Stimulated activated CD8-positive, alpha-beta memory T cell treated with anti-CD3 and anti-CD28 coated beads, Interleukin-12 subunit alpha, Interleukin-12 subunit beta, amount 100 ng/mL, for 4 hours (primary cell): ENCODE results near the gene PIGBOS1.
"Not testable (repeated sequence)": the region's sequence is repeated elsewhere in the genome, so short reads cannot be mapped to it uniquely, and the experiment has no call there.

ENCODE experiments used
- DNase-seq: peaks from one replicate; pipeline ENCODE4 v3.0.0-alpha.2; 2020; ENCODE audit warnings: low read depth

Gene PIGBOS1

GRCh38 chr15:55290528-55291057 is 28.3 kb downstream of the PIGBOS1 start:
- peak; percentile 73 for DNase-seq

GRCh38 chr15:55289746-55290527 is 29.0 kb downstream of the PIGBOS1 start, which contains the start of gene RAB27A:
Gene RAB27A, minus strand, starts transcription at chr15:55289813. Its CDS starts 54,879 bp downstream, at chr15:55234934.
- DNase-seq: peak; percentile 67

GRCh38 chr15:55289011-55289745 is 29.7 kb downstream of the PIGBOS1 start:
- DNase-seq: no peak

DNA sequence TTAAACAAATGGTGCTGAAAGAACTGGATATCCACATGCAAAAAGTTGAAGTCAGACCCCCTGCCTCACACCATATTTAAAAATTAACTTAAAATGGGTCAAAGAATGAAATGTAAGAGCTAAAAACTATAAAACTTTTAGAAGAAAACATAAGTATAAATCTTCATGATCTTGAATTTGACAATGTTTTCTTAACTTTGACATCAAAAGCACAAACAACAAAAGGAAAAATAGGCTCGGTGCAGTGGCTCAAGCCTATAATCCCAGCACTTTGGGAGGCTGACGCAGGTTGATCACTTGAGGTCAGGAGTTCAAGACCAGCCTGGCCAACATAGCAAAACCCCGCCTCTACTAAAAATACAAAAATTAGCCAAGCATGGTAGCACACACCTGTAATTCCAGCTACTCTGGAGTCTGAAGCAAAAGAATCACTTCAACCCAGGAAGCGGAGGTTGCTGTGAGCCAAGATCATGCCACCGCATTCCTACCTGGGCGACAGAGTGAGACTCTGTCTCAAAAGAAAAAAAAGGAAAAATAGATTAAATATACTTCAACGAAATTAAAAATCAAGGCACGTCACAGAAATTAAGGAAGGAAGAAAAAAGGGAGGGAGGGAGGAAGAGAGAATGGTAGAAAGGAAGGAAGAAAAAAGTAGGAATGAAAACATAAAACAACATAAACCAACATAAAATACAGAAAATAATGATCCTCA is 30.8 kb downstream of the PIGBOS1 start:
- DNase-seq: no peak

DNA sequence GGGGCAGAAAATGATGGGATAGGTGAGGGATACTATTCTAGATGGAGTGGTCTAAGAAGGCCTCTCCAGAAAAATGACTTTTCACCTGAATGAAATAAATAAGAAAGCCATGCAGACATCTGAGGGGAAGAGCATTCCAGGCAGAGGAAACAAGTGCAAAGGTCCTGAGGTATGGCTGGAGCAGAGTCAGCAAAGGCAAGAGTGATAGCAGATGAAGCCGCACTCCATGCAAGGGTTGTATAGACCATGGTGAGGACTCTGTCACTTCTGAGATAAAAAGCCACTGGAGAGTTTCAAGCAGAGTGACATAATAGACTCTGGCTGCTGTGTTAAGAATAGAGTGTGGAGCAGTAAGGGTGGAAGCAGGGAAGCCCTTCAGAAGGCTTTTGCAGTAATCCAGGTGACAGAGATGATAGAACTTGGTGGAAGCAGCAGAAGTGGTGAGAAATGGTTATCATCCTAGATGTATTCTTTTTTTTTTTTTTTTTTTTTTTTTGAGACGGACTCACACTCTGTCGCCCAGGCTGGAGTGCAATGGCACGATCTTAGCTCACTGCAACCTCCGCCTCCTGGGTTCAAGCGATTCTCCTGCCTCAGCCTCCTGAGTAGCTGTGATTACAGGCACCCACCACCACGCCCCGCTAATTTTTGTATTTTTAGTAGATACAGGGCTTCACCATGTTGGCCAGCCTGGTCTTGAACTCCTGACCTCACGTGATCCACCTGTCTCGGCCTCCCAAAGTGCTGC is 32.3 kb downstream of the PIGBOS1 start:
- DNase-seq: not testable (repeated sequence)

- DNase-seq: no peak
These were observed 34.5 kb downstream of the PIGBOS1 start for GRCh38 chr15:55284426-55284825.

DNA sequence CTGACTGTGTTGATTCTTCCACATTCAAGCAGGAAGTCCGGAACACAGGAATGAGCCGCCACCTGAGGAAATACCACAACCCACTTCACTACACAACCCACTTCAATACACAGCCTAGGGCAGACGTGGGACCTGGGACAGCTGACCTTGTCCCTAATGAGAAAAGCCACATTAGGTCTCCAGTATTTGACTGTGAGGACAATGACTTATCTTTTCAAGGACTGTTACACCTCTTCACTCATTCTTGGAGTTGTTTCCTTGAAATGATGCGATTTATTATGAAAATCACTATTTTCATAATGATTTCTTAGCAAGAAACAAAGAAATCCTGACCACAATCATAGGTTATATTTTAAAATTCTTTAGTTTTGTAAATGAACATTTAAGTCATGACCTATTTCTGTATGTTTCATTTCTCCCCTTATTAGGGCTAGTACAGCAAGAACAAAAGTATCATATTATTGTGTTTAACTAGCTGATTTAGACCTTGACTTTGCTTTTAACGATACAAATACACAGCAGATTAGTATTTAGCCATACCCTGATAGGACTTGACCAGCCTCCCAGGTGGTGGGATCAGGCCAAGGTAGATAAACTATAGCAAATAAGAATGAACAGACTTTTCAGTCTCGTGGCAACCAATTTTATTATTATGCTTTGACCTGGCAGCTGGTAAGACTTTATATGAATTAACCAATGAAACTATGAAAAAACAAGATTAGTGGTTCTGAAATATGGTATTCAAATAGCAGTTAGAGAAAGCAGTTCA is 35.4 kb downstream of the PIGBOS1 start:
- DNase-seq: no peak

DNA sequence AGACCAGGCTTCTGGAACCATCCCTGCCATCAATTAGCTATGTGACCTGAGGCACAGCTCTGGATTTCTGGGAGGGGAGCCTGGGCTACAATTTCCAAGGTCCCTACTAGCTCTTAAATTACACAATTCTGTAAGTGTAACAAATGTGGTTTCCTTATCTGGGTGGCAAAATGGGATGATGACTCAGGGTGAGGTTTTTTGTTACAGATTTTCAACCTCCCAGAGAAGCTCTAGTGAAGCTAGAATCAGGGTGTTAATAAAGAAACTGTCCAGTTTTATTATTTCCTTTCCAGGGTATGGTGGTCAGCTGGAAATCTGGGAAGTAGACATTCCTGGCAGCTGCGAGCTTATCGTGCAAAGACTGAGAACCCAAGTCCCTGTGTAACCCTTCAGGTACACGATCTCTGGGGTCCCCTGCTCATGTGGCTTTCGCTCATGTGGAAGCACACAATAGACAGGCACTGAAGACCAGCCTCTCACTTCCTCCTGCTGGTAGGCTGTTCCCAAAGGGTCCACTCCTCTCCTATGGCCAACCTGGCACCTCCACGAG is 36.6 kb downstream of the PIGBOS1 start:
- no peak for DNase-seq

- DNase-seq: no peak
These were observed 37.2 kb downstream of the PIGBOS1 start for GRCh38 chr15:55281517-55282228.

DNA sequence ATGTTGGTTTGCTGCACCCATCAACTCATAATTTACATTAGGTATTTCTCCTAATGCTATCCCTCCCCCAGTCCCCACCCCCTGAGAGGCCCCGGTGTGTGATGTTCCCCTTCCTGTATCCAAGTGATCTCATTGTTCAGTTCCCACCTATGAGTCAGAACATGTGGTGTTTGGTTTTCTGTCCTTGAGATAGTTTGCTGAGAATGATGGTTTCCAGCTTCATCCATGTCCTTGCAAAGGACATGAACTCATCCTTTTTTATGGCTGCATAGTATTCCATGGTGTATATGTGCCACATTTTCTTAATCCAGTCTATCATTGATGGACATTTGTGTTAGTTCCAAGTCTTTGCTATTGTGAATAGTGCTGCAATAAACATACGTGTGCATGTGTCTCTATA is 38.3 kb downstream of the PIGBOS1 start:
- DNase-seq: not testable (repeated sequence)

DNA sequence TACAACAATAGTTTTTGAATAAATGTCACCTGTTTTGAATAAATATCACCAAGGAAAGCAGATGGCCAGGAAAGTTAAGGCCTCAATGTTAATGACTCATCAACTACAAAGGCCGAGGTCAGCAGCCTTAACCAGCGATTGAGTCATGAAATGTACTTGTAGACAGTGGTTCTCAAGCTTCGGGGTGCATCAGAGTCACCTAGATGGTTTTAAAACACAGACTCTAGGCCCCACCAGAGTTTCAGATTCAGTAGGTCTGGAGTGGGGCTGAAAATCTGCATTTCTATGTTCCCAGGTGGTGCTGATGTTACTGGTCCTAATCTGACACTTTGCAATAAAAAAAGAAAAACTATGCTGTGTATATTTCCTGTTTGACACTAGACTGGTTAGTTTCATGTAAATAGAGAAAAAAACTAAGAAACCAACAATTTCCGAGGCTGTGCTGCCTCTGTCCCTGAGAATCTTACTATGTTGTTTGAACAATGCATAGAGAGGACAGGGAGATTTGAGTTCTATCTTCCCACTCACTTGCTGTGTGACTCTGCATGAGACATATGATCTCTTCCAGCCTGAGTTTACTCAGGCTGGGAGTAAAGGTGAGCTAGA is 39.1 kb downstream of the PIGBOS1 start:
- DNase-seq: peak; percentile 36

DNA sequence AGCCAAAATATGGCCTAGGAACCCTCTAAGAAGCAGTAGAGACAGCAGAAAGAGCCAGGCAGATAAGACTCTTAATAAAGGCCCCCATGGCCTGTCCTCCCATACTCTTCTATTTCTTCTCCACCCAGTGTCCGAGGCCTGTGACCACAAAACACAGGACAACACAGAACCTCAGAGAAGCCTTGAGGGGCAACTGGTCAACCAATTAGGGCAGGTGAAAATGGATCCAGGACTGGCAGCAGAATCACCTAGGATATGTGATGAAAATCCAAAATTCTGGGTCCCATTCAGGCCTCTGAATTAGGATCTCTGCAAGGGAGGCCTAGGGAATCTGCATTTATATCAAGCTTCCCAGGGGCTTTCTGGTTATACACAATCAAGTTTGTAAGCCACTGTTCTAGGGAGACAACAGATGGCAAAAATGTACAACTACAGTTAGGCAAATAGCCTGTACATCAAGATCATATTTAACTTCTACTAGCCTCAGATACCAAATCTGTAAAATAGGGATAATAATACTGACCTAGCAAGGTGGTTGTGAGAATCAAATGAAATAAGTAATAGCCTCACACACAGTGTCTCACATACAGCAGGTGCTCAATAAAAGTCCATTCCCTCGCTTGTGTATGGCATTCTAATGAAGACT is 39.7 kb downstream of the PIGBOS1 start:
- no peak for DNase-seq

GRCh38 chr15:55277715-55278114 is 41.2 kb downstream of the PIGBOS1 start:
- no peak for DNase-seq

- no peak for DNase-seq
These were observed 41.8 kb downstream of the PIGBOS1 start for GRCh38 chr15:55277116-55277564.

GRCh38 chr15:55276324-55276723 is 42.6 kb downstream of the PIGBOS1 start:
- DNase-seq: no peak

GRCh38 chr15:55270291-55270690 is 48.6 kb downstream of the PIGBOS1 start:
- DNase-seq: no peak

DNA sequence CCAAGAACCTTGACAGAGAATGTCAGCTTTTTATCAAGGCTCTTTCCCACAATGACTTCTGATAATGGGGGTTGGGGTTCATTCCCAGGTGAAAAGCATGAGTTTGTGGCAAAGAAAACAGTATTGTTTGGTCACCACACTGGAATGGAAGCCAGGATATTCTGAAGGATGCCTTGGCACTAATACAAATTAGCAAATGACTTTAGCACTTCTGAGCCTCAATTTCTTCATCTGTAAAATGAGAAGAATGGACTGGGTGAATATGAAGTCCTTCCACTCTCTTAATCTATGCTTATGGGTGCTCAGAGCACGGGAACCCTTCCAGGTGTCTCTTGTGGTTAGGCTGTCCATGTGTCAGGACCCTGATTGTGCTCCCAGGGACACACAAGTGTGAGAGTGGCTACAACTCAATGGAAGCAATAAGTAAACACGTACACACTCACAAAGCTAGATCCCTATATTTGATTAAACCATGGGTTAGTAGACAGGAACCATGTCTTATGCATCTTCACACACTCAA is 50.7 kb downstream of the PIGBOS1 start:
- DNase-seq: no peak

DNA sequence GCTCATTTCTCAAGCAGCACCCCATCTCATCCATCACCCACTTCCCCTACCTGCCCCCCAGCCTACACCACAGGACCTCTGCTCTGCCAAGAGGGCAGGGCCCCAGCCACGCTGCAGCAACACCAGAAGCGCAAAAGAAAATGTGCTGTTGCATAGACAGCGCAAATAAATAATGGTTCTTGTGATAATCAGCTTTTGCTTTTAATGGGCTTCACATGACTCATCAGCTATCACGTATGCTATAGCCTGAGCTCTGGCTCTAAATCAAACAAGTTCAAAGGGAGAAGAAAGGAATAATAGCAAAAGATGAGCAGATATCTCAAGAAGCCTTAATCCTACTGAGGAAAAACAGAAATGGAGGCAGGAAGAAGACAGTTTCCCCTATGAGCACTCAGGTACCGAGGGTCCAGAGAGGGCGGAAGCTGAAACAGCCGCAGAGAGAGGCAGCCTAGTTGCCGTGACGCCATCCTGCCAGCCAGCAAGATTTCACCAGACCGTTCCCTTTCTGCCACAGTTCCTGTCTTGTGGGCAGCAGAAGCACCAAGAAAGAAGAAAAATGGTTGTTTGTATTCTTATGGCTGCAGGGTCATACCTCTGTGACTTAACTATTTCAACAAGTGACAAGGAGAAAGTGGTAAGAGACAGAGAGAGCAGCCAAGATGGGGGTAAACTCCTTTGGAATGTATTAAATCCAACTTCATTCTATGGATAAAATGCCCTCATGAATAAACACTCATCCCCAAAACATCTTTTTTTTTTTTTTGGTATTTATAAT is 51.3 kb downstream of the PIGBOS1 start:
- DNase-seq: peak; percentile 45
